ENCODE results near the gene DEPP1.

The DEPP1 gene

DNA sequence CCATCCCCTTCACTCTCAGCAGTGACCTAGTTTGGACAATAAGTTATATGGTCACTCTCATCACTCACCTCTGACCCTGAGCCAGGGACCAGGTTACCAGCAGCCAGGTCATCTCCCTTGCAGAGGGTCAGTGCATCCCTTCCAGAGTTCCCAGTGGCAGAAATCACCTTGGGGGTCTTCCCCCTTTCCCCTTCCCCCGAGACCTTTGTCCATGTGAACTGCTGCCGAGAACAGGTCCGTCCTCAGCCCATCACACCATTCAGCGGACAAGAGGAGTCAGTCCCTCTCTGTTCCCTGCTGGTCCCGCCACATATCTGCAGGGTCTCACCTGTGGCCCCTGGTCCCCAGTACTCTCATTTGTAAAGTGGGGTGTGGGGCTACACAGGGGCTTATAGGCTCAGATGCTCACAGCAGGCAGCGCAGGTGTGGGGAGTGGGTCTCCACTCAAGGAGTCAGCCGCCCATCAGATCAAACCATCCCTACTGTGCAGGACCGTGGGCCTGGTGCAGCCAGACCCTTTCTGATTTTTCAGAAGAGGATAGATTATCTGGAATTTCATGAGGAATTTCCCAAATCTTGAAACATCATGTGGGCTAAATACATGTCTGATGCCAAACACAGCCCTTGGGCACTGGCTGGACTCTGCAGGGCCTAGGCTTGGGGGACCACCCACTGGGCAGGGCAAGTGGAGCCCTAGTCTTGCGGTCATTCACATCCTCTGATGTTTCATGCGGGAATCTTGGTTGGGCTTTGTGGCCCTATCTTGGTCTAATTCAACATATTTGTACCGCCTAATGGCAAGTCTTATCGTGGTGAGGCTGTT is 6.5 kb downstream of the DEPP1 start:
- TF ChIP-seq NFIC (IDR thresholded peaks at IDR 0.05) (no peak), ZBTB7A (IDR thresholded peaks at IDR 0.05; ENCODE audit: low read depth) (no peak), EGR1 (IDR thresholded peaks at IDR 0.05) (no peak), CEBPB (IDR thresholded peaks at IDR 0.05) (no peak), TCF12 (IDR thresholded peaks at IDR 0.05; ENCODE audit: low read depth) (no peak), FOXM1 (IDR thresholded peaks at IDR 0.05; ENCODE audit: borderline replicate concordance, low read depth) (no peak), CREB1 (IDR thresholded peaks at IDR 0.05; ENCODE audit: low read depth) (no peak), EP300 (IDR thresholded peaks at IDR 0.05; ENCODE audit: borderline replicate concordance) (no peak), TEAD4 (IDR thresholded peaks at IDR 0.05) (no peak), TAF1 (IDR thresholded peaks at IDR 0.05; ENCODE audit: low read depth) (no peak)
- TF ChIP-seq, protein P1, sequence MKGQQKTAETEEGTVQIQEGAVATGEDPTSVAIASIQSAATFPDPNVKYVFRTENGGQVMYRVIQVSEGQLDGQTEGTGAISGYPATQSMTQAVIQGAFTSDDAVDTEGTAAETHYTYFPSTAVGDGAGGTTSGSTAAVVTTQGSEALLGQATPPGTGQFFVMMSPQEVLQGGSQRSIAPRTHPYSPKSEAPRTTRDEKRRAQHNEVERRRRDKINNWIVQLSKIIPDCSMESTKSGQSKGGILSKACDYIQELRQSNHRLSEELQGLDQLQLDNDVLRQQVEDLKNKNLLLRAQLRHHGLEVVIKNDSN (IDR thresholded peaks at IDR 0.05): no peak
- TF ChIP-seq, protein P2, sequence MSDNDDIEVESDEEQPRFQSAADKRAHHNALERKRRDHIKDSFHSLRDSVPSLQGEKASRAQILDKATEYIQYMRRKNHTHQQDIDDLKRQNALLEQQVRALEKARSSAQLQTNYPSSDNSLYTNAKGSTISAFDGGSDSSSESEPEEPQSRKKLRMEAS (IDR thresholded peaks at IDR 0.05): no peak
- TF ChIP-seq, protein P3, sequence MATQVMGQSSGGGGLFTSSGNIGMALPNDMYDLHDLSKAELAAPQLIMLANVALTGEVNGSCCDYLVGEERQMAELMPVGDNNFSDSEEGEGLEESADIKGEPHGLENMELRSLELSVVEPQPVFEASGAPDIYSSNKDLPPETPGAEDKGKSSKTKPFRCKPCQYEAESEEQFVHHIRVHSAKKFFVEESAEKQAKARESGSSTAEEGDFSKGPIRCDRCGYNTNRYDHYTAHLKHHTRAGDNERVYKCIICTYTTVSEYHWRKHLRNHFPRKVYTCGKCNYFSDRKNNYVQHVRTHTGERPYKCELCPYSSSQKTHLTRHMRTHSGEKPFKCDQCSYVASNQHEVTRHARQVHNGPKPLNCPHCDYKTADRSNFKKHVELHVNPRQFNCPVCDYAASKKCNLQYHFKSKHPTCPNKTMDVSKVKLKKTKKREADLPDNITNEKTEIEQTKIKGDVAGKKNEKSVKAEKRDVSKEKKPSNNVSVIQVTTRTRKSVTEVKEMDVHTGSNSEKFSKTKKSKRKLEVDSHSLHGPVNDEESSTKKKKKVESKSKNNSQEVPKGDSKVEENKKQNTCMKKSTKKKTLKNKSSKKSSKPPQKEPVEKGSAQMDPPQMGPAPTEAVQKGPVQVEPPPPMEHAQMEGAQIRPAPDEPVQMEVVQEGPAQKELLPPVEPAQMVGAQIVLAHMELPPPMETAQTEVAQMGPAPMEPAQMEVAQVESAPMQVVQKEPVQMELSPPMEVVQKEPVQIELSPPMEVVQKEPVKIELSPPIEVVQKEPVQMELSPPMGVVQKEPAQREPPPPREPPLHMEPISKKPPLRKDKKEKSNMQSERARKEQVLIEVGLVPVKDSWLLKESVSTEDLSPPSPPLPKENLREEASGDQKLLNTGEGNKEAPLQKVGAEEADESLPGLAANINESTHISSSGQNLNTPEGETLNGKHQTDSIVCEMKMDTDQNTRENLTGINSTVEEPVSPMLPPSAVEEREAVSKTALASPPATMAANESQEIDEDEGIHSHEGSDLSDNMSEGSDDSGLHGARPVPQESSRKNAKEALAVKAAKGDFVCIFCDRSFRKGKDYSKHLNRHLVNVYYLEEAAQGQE (IDR thresholded peaks at IDR 0.05; ENCODE audit: low read depth): no peak

DNA sequence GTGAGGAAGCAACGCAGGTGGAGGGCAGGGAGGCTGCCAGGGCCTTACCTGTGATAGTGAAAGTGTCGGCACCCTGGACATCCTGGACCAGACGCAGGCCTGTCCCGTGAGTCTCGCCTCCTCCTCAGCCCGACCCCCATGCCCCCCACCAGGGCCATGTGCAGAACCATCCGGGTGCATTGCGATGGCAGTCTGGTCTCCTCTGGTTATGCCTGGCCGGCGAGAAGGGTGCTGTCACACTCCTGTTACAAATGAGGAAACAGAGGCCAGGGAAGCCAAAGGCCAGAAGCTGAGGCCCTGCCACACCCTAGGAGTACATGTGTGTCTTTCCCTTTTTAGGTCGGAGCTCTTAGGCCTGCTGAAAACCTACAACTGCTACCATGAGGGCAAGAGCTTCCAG is 7.2 kb downstream of the DEPP1 start:
- no peak for TF ChIP-seq CEBPB (IDR thresholded peaks at IDR 0.05)
- TF ChIP-seq ZBTB7A (IDR thresholded peaks at IDR 0.05; ENCODE audit: low read depth): no peak
- TF ChIP-seq, protein P3 (IDR thresholded peaks at IDR 0.05; ENCODE audit: low read depth): no peak
- no peak for TF ChIP-seq NFIC (IDR thresholded peaks at IDR 0.05)
- TF ChIP-seq CREB1 (IDR thresholded peaks at IDR 0.05; ENCODE audit: low read depth): no peak
- no peak for TF ChIP-seq EP300 (IDR thresholded peaks at IDR 0.05; ENCODE audit: borderline replicate concordance)
- no peak for TF ChIP-seq EGR1 (IDR thresholded peaks at IDR 0.05)

DNA sequence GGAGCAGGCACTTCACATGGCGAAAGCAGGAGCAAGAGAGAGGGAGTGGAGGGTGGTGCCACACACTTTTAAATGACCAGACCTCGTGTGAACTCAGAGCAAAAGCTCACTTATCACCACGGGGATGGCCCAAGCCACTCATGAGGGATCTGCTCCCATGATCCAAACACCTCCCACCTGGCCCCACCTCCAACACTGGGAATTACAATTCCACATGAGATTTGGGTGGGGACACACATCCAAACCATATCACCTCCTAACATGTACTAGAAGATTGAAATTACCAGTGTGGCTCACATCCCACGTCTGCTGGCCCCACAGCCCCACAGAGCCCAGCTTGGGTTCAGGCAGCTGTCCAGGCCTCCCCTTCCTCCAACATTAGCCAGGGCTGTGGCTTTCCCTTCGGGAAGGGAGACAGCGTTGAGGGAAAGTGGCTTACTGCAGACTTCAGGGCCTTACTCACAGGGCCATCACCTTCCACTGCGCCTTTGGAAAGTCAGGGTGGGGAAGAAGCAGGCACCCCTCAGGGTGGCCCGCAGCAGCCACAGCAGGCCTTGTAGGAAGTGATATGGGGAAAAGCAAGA is 7.7 kb downstream of the DEPP1 start:
- TF ChIP-seq YY1 (IDR thresholded peaks at IDR 0.05; ENCODE audit: low read depth) (no peak), TAF1 (IDR thresholded peaks at IDR 0.05; ENCODE audit: low read depth) (no peak), TEAD4 (IDR thresholded peaks at IDR 0.05) (no peak), CREB1 (IDR thresholded peaks at IDR 0.05; ENCODE audit: low read depth) (no peak)
- TF ChIP-seq, protein P1 (IDR thresholded peaks at IDR 0.05): no peak

DNA sequence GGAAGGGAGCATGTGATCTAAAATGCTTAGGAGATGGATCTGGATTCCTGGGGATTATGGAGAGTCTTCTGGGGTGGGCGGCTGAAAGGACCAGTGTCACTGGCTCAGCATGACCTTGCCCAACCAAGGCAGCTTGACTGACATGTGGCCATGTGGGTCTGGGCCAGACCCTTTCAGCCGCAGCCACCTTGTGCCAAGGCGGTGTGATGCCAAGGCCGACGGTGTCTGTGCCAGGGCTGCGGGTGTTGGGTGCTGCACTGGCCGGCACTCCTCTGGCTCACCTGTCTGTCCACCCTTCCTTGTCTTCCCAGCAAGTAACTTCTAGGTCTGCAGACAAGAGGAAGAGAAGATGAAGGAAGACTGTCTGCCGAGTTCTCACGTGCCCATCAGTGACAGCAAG is 8.8 kb downstream of the DEPP1 start:
- TF ChIP-seq FOXM1 (IDR thresholded peaks at IDR 0.05; ENCODE audit: borderline replicate concordance, low read depth): no peak
- no peak for TF ChIP-seq CREB1 (IDR thresholded peaks at IDR 0.05; ENCODE audit: low read depth)
- no peak for TF ChIP-seq CEBPB (IDR thresholded peaks at IDR 0.05)
- TF ChIP-seq ZBTB7A (IDR thresholded peaks at IDR 0.05; ENCODE audit: low read depth): no peak
- TF ChIP-seq, protein P3 (IDR thresholded peaks at IDR 0.05; ENCODE audit: low read depth): no peak
- TF ChIP-seq YY1 (IDR thresholded peaks at IDR 0.05; ENCODE audit: low read depth): no peak
- no peak for TF ChIP-seq TEAD4 (IDR thresholded peaks at IDR 0.05)
- no peak for TF ChIP-seq EGR1 (IDR thresholded peaks at IDR 0.05)
- TF ChIP-seq, protein P1 (IDR thresholded peaks at IDR 0.05): no peak
- no peak for TF ChIP-seq NFIC (IDR thresholded peaks at IDR 0.05)
